IPS DF 19.7 (cell line): ENCODE measurements around the gene ADK.
"Not testable (repeated sequence)": the region's sequence is repeated elsewhere in the genome, so short reads cannot be mapped to it uniquely, and the experiment has no call there.

ENCODE experiments used
- DNase-seq: peaks from one replicate; pipeline ENCODE4 v3.0.0-alpha.2; 2013; ENCODE audit warnings: low read depth, low spot score

ADK gene

GRCh38 chr10:74419958-74420375, 268.9 kb downstream of the ADK start:
- no peak for DNase-seq

GRCh38 chr10:74424565-74424964, 273.5 kb downstream of the ADK start:
- no peak for DNase-seq

GRCh38 chr10:74425456-74426001, 274.5 kb downstream of the ADK start:
- no peak for DNase-seq

GRCh38 chr10:74431816-74432215, 280.8 kb downstream of the ADK start:
- DNase-seq = no peak

GRCh38 chr10:74432841-74433594, 282.0 kb downstream of the ADK start:
- no peak for DNase-seq

- no peak for DNase-seq
Observed at GRCh38 chr10:74433595-74433956, 282.6 kb downstream of the ADK start.

GRCh38 chr10:74433993-74434392, 283.0 kb downstream of the ADK start:
- no peak for DNase-seq

GRCh38 chr10:74434547-74434946, 283.5 kb downstream of the ADK start:
- DNase-seq = no peak

- no peak for DNase-seq
Observed at GRCh38 chr10:74436523-74437170, 285.6 kb downstream of the ADK start.

GRCh38 chr10:74437822-74438221, 286.8 kb downstream of the ADK start:
- DNase-seq = no peak

- DNase-seq = no peak
Observed at GRCh38 chr10:74439213-74439612, 288.2 kb downstream of the ADK start.

GRCh38 chr10:74445493-74445892, 294.5 kb downstream of the ADK start:
- DNase-seq = no peak

- no peak for DNase-seq
Observed at GRCh38 chr10:74450602-74451001, 299.6 kb downstream of the ADK start.

GRCh38 chr10:74451127-74451829, 300.3 kb downstream of the ADK start:
- DNase-seq = no peak

GRCh38 chr10:74453169-74453568, 302.1 kb downstream of the ADK start:
- no peak for DNase-seq

GRCh38 chr10:74457478-74457877, 306.5 kb downstream of the ADK start:
- not testable (repeated sequence) for DNase-seq

- no peak for DNase-seq
Observed at GRCh38 chr10:74460812-74461211, 309.8 kb downstream of the ADK start.

GRCh38 chr10:74474022-74474713, 323.1 kb downstream of the ADK start:
- DNase-seq = no peak

GRCh38 chr10:74476162-74476706, 325.2 kb downstream of the ADK start:
- not testable (repeated sequence) for DNase-seq

GRCh38 chr10:74480778-74481177, 329.8 kb downstream of the ADK start:
- no peak for DNase-seq

- no peak for DNase-seq
Observed at GRCh38 chr10:74483356-74483755, 332.3 kb downstream of the ADK start.

- no peak for DNase-seq
Observed at GRCh38 chr10:74485283-74485682, 334.3 kb downstream of the ADK start.
